Cerebellar cortex (tissue), 1 donor: ENCODE measurements around the gene PYCR2.
"Not testable (repeated sequence)": the region's sequence is repeated elsewhere in the genome, so short reads cannot be mapped to it uniquely, and the experiment has no call there.

Source experiments
- DNase-seq: peaks from one replicate; pipeline ENCODE4 v3.0.0-alpha.2; 2015; ENCODE audit warnings: low spot score

The PYCR2 gene

DNA sequence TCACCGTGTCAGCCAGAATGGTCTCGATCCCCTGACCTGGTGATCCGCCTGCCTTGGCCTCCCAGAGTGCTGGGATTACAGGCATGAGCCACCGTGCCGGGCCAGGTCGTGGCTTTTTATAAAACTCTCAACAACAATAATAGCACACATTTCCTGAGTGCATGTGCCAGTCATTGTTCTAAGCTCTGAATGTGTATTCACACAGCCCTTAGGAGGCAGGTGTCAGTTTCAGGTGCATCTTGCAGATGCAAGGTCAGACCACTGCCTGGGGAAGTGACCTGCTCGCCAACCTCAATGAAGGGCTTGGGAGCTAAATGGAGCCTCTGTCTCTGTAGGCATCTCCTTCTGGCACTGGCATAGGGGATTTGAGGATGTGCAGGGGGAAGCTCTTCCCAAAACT lies 18.5 kb upstream of the PYCR2 start:
- no peak for DNase-seq

DNA sequence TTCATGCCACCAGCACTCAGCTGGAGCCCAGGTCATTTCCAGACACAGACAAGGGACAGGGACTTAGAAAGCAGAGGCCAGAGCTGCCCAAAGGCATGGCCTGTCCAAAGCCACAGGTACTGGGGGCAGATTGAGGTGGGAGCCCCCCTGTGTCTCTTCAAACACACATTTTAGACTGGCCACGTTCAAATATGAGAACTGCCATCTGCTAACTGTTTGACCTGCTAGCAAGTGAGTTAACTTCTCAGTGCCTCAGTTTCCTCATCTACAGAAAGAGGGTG lies 17.8 kb upstream of the PYCR2 start:
- DNase-seq: no peak

DNA sequence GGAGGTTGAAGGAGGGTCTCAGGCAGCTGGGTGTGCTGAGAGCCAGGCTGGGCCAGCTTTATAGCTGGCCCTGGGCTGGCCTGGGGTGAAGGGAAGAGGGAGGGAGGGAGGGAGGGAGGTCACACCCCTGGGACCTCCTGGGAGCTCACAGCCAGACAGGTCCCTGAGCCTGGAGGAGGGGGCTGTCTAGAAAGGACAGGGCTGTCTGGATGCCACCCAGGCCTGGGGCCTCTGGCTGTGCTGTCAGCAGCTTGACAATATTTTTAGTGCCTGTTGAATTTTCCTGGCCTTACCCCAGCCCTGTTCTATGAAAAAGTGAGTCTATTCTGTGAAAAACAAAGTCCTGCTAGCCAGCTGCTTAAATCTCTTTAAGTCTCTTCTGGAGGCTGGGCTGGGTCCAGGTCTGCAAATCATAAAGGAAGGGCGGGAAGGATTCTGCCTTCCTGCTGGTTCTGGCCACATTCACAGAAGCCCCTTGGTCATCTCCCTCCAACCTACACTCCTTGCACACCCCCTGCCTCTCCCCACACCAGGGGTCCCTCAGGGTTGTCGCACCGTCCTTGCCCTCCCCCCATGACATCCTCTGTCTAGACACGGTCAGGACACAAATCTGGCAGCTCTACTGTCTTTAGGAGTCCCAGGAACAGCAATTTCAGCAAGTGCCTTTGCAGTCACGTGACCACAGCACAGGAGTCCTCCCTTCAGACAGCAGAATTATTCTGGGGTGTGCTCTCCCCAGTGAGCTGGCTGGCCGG lies 17.3 kb upstream of the PYCR2 start, which contains the start of gene LEFTY2:
Gene LEFTY2 (minus strand): TSS at position 34 of the 755 bp plus-strand sequence. CDS start 80 bp downstream, outside the sequence.
- DNase-seq: no peak

DNA sequence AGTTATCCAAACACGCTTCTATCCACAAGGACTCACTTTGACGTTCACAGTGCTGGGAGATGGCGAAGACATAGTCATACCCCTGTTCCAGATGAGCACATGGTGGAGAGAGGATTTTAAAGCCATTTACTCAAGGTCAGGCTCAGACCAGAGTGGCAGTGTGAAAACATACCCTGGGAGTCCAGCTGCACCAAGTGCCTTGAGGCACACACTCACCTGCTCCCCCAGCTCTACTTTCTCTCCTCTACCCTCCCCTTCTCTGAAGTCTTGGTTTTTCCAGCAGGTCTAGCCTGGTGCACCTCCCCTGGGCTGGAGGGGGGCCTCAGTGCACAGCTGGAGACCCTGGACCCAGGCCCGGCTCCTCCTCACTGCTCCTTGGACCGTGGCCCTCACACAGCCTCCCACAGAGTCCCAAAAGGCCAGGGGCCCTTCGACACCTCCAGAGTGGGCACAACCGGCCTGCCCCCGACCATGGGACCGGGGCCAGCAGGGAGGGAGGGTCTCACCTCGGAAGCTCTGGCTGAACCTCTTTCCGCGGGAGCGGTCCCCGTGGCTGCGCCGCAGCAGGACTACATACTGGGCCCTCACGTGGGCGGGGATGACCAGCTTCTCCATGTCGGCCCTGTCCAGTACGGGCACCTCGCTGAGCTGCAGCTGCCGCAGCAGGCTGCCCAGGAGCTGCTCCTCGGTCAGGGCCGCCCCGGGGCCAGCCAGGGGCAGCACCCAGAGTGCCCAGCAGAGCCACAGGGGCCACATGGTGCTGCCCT lies 16.5 kb upstream of the PYCR2 start:
- no peak for DNase-seq

DNA sequence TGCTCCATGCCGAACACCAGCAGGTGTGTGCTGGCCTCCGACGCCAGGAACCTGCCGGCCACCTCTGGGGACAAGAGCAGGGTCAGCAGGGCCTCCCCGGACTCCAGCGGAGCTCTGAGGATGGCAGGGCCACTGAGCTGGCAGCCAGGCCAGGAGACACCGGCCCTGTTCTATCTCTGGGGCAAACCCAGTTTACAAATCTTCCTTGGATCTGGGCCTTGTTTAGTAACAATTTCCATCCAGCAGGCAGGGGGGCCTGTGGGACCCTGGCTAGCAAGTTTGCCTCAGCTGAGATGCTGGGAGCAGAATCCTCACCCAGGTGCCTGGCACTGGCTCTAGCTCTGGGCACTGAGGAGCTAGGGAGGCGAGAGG lies 15.9 kb upstream of the PYCR2 start:
- DNase-seq: not testable (repeated sequence)

DNA sequence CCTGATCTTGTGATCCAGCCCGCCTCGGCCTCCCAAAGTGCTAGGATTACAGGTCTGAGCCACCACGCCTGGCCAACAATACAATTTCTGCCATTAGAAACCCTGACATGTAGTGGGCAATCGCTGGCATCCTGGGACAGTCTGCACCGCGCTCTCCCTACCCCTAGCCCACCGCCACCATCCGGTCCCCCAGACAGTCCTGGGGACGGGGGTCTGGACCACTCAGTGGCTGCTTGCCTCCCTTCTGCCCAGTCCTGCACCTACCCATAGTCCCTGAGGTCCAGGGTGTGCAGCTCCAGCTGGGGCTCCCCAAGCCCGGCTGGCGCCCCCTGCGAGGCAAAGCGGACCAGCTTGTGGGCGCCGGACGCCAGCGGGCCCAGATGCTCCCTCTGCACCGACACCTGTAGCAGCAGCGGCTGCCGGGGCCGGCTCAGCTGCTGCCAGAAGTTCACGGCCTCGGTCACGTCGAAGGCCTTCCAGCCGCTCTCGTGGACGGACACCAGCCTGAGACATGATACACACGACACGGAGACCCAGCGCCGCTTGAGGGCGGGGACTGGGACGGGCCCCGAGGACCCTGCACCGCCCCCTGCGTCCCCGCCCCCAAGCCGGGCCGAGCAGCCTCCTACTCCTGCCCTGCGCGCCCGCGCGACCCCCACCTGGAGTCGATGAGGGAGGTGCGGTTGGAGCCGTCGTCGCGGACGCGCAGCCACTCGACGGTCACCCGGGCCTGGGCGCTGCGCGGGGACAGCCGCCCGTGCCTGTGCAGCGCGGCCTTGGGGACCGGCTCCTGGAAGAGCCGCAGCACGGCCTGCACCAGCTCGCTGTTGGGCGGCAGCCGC lies 15.3 kb upstream of the PYCR2 start:
- not testable (repeated sequence) for DNase-seq

DNA sequence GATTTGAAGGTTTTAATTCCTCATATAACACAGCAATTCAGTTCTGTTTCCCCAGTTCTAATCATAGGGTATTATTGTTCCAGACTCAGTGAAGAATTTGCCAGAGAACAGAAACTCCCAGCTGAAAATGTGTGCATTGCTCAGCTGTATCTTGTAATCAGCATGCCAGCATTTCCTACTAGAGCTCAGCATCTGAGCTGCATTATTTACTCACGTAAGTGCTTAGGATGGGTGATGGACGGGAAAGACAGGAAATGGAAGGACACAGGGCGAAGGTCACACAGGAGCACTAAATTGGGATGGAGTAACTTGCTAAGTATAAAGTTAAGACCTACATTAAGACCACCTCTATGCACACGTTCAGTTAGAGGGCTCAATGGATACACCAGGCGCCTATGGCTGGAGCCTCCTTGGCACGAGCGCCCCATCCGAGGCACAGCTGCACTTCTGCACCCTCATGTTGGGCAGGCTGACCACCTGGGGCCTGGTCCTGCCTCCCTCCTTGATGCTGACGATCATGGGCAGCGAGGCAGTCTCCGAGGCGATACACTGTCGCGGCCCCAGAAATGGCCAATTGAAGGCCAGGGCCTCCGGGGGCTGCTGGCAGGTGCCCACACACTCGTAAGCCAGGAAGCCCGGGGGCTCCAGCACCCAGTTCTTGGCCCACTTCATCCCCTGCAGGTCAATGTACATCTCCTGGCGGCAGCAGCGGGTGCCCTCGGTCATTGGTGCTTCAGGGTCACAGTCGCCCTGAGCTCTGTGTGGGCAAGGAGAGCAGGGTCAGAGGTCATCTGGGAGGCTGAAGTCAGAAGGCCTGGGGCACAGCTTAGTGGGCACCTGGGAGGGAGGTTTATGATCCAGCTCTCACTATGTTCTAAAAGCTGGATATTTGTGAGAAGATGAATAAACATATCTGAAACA lies 13.3 kb upstream of the PYCR2 start:
- no peak for DNase-seq

DNA sequence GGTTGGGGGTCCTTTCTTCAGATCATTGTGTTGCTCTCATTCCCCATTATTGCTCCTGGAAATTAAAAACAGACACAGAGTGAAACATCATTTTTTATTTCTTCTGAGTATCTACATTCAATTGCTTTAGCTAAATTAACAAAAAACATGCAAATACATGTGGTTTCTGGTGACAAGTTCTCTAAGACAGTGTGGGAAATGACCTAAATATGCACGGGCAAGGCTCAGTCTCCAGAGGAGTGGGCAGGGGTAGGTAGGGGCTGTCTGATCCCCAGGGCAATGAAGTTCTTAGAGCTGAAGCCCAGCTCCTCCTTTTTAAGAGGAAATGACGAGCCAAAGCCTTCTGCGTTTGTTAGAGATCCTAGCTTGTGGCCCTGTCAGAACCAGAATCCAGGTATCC lies 12.5 kb upstream of the PYCR2 start:
- DNase-seq: no peak

DNA sequence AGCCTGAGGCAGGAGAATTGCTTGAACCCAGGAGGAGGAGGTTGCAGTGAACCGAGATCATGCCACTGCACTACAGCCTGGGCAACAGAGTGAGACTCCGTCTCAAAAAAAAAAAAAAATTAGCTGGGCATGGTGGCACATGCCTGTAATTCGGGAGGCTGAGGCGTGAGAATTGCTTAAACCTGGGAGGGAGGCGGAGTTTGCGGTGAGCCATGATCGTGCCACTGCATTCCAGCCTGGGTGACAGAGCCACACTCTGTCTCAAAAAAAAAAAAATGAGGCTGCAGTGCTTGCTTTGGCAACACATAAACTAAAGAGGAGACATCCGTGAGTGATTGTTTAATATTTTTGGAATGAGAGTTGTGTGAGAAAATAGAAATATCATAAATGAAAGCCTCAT lies 12.0 kb upstream of the PYCR2 start:
- DNase-seq: not testable (repeated sequence)

DNA sequence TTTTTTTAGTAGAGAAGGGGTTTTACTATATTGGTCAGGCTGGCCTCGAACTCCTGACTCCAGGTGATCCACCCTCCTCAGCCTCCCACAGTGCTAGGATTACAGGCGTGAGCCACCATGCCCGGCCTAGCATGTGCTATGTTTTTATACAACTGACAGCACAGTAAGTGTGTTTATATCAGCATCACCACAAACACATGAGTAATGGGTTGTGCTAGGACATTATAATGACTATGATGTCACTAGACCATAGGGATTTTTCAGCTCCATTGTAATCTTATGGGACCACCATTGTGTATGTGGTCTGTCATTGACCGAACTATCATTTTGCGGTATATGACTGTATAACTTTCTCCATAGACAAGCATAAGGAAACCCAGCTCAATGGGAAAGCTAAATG lies 10.7 kb upstream of the PYCR2 start:
- DNase-seq: no peak

DNA sequence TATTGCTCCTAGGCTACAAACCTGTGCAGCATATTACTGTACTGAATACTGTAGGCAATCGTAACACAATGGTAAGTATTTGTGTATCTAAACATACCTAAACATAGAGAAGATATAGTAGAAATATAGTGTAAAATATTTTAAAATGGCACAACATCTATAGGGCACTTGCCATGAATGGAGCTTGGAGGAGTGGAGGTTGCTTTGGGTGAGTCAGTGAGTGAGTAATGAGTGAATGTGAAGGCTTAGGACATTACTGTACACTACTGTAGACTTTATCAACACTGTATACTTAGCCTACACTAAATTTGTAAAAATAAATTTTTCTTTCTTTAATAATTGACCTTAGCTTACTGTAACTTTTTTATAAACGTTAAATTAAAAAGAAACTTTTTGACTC lies 9.0 kb upstream of the PYCR2 start:
- DNase-seq: no peak

DNA sequence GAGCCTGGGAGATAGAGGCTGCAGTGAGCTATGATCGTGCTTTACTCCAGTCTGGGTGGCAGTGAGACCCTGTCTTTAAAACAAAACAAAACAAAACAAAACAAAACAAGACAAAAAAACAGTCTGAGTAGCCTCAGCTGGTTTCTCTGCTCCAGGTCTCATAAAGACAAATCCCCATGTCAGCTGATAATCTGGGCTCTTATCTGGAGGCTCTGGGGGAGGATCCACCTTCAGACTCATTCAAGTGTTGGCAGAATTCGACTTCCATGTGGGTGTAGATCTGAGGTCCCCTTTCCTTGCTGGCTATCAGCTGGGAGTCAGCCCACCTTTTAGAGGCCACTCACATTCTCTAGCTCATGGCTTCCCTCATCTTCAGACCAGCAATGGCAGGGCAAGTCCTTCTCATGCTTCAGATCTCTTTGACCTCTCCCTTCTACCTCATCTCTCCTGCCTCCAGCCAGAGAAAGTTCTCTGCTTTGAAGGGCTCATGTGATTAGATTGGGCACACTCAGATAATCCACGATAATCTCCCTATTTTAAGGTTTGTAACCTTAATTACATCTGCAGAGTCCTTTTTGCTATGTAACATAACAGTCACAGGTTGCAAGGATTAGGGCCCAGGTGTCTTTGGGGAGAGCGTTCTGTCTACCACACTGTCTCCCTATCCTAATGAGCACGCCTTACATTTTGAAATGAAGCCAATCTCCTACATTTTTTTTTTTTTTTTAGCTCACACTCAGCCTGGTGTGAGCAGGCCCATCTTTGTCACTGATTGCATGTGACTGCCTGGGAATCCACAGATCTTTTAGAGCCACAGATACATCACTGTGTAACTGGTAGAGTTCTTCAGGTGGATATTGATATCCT lies 7.5 kb upstream of the PYCR2 start:
- DNase-seq: no peak

DNA sequence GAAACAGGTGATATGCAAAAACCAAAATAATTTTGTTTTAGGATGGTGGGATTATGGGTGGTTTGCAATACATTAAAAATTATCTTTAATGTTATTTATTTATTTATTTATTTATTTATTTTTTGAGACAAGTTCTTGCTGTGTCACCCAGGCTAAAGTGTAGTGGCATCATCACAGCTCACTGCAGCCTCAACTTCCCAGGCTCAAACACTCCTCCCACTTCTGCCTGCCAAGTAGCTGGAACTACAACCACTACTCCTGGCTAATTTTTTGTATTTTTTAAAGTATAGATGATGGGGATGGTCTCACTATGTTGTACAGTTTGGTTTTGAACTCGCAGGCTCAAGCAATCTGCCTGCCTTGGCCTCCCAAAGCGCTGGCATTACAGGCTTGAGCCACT lies 6.5 kb upstream of the PYCR2 start:
- DNase-seq: no peak

DNA sequence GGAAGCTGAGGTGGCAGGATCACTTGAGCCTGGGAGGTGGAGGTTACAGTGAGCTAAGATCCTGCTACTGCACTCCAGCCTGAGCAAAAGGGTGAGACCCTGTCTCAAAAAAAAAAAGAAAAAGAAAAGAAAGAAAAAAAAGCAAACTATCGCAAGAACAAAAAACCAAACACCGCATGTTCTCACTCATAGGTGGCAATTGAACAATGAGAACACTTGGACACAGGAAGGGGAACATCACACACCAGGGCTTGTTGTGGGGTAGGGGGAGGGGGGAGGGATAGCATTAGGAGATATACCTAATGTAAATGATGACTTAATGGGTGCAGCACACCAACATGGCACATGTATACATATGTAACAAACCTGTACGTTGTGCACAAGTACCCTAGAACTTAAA lies 5.4 kb upstream of the PYCR2 start:
- DNase-seq: not testable (repeated sequence)

DNA sequence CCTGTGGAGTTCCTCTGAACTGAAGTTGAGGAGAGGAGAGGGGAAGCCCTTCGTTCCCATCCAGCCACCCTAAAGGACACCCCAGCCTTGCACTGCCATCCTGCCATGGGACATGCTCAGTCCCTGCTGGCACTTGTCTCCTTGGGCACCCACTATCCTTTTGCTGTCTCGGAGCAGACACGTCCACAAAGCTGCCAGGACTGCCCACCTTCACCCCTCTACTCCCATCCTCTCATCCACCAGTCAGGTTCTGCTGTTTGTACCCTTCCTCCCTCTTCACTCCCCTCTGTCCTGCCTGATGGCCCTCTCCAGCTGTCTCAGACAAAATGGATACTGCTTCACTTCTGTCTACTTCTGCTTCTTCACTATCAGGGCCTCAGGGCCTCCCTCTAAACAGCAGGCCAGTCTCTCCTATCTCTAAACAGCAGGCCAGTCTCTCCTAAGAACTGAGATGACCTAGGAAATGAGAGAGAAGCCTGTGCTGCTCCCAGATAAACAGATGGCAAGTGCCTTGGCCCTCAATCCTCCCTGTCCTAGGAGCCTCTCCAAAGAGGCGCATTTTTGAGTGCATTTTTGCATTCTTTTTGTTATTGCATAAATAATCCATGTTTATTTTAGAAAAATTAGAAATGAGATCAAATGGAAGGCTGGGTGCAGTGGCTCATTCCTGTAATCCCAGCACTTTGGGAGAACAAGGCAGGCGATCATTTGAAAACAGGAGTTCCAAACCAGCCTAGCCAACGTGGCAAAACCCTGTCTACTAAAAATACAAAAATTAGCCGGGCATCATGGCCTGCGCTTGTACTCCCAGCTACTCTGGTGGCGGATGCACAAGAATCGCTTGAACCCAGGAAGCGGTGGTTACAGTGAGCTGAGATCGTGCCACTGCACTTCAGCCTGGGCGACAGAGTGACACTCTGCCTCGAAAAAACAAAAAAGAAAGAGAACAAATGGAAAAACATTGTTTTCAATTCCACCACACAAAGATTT lies 4.4 kb upstream of the PYCR2 start:
- DNase-seq: no peak

DNA sequence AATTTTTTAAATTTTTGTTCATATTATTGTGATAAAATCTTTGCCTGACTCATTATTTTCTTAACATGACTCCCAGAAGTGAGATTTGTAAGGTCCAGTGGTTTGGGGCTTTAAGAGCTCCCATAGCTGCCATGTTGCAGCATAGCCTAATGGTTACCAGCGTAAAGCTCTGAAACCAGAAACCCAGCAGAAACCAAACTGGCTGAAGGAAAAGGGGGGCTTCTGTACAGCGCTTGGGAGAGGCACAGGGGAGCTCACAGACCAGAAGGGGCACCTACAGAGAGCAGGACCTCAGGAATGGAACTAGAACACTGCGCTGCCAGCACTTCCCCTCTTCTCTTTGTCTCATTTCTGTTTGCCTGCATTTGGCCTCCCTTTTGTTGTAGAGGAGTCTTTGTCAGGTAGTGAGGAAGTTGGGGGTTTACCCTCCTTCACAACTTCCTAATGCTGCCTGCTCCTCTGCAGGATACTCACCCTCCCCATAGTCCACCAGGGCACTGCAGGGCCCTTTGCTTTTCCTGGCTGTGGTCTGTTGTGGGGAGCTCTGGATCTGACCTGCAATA lies 2.6 kb upstream of the PYCR2 start:
- DNase-seq: no peak

DNA sequence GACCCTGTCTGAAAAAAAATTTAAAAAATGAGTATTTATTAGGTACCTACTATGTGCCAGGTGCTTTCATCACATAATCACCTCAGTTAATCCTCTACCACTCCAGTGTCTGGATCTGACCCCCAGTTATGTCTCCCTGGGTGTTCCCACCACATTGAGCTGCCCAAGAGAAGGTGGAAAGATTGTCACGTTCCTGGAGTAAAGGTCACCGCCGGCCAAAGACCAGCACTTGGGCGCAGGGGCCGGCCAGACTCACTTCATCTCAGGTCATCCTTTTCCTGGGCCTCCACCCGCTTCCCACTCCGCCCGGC lies 714 bp downstream of the PYCR2 start:
- no peak for DNase-seq

DNA sequence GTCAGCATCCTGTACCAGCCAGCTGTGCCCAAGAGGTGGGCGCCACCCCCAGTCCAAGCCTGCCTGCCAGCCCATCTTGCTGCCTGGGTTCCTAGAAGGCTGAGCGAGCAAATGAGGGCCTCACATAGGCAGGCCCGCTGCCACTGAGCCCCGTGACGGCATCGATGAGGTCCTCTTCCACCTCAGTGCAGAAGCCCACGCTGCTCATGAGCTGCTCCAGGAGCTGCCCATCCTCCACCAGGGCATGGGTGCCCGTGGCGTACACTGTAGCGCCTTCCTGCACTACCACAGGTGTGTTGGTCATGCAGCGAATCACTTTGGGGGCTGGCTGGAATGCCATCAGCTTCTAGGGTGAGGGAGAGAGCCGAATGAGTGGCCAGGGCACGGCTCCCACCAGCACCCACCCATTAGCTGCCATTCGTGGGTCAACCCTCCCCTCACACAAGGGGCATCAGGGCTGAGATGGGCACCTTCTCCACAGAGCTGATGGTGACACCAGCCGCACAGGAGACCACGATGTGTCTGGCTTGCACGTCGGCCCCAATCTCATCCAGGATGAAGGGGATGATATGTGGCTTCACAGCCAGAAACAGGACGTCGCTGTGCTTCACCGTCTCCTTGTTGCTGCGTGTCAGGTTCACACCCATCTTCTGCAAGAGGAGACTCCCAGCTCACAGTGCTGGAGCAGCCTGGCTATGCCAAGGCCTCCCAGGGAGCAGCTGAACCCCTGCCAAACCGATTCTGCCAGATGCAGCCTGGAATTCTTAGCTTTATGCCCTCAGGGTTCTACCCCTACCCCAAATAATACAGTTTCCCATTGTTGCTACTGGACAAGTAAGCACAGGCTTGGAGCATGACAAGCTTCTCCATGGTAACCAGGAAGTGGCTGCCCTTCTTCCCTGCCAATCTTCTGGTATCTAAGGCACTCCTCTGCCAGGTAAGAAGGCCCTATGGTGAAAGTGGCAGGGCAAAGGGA lies 2.0 kb downstream of the PYCR2 start:
- DNase-seq: no peak
